K562 (cell line): Measurements from ENCODE around the gene POLR3G. TPM values are rescaled to one million over a fixed set of nuclear protein-coding genes. Genes with fewer than 3 reads are reported as not detected.

Source experiments
- ATAC-seq: fragments of 200-7000 bp; cut with Tn5 transposase; 3 replicates; pipeline ENCODE4 v1.9.1; 2020; ENCODE audit warnings: moderate library complexity
- BruUV-seq: library from RNA; stranded (reverse); fragments of 400-500 nt; replicated peaks from 2 replicates; lab custom pipeline; 2021; lab: Mats Ljungman, UMichigan
- CTCF ChIA-PET: fragments of 300-600 bp; formaldehyde crosslinking; extraction: SDS; loops from one replicate; lab custom pipeline; 2021; ENCODE audit warnings: low intra/inter-chr PET ratio; lab: Yijun Ruan, JAX
- POLR2A ChIA-PET: fragments of 300-600, 350-650 bp; sonication (Branson Sonifier 250); formaldehyde crosslinking; extraction: SDS; loops from one replicate; lab custom pipeline; 2021; ENCODE audit warnings: antibody characterized with exemption, inconsistent platforms; lab: Yijun Ruan, JAX
- DNase-seq, 4 experiments: peaks; one replicate each; pipeline versions ENCODE4 v3.0.0 to v3.0.0-alpha.2; 2011 to 2018; ENCODE audit warnings: low spot score in 3 of 4, mixed read lengths in 3 of 4; ENCODE audit errors: extremely low read depth in 1 of 4
- FAIRE-seq: peaks from 2 replicates; lab custom pipeline; 2011; peaks lifted over from hg19 to GRCh38; lab: Jason Lieb, UNC
- H2AFZ ChIP-seq: 2 replicates; pipeline ENCODE4 v1.6.0; 2011; ENCODE audit warnings: low read depth, low read length, control low read depth, inconsistent platforms
- H3K27ac ChIP-seq: fragments of 200-600 bp; 3 replicates; pipeline ENCODE4 v1.8.0; 2011; ENCODE audit warnings: low read depth, mild to moderate bottlenecking, control low read depth, inconsistent platforms, low read length, moderate library complexity, mixed read lengths; ENCODE audit errors: extremely low read depth
- H3K27me3 ChIP-seq, 2 experiments: fragments of 300-600 bp in 1 of 2; 2 replicates in 1 of 2; 3 replicates in 1 of 2; pipeline versions ENCODE4 v1.6.0 to v1.8.0; 2011; ENCODE audit warnings: inconsistent platforms in 2 of 2, low read length in 2 of 2, mild to moderate bottlenecking in 1 of 2, mixed read lengths in 1 of 2, moderate library complexity in 1 of 2; ENCODE audit not compliant: control insufficient read depth in 2 of 2, insufficient read depth in 2 of 2
- H3K36me3 ChIP-seq: fragments of 300-600 bp; 3 replicates; pipeline ENCODE4 v1.8.0; 2011; ENCODE audit warnings: mild to moderate bottlenecking, low read length, inconsistent platforms; ENCODE audit not compliant: control insufficient read depth, insufficient read depth
- H3K4me1 ChIP-seq, 2 experiments: fragments of 200-600 bp in 1 of 2; replicated peaks in 1 of 2; 2 replicates in 1 of 2; 3 replicates in 1 of 2; pipeline versions ENCODE4 v1.5.1 to v1.8.0; 2011; ENCODE audit warnings: inconsistent platforms in 2 of 2, low read length in 2 of 2, mild to moderate bottlenecking in 1 of 2, mixed read lengths in 1 of 2, moderate library complexity in 1 of 2; ENCODE audit not compliant: control insufficient read depth in 2 of 2, insufficient read depth in 2 of 2
- H3K4me2 ChIP-seq: 2 replicates; pipeline ENCODE4 v1.6.1; 2011; ENCODE audit warnings: low read length, control low read depth, inconsistent platforms, mixed read lengths; ENCODE audit not compliant: insufficient read depth
- H3K4me3 ChIP-seq: fragments of 200-600 bp; sonication (generic), shearing (Covaris generic); 2 replicates; pipeline ENCODE4 v1.5.1; 2016; ENCODE audit warnings: control low read depth, inconsistent platforms
- H3K79me2 ChIP-seq: fragments of 200-600 bp; 3 replicates; pipeline ENCODE4 v1.8.0; 2011; ENCODE audit warnings: low read length, inconsistent platforms; ENCODE audit not compliant: control insufficient read depth, insufficient read depth
- H3K9ac ChIP-seq, 2 experiments: 2 replicates each; pipeline versions ENCODE4 v1.6.0 to v1.6.1; 2011; ENCODE audit warnings: low read depth in 2 of 2, low read length in 2 of 2, control low read depth in 1 of 2, inconsistent platforms in 1 of 2, mild to moderate bottlenecking in 1 of 2, mixed read lengths in 1 of 2; ENCODE audit not compliant: insufficient read depth in 1 of 2
- H3K9me1 ChIP-seq: one replicate; pipeline ENCODE4 v1.6.0; 2011; ENCODE audit warnings: inconsistent platforms, mild to moderate bottlenecking, low read length, moderate library complexity; ENCODE audit not compliant: control insufficient read depth, insufficient read depth
- H3K9me3 ChIP-seq: replicated peaks from 2 replicates; pipeline ENCODE4 v1.5.1; 2011; ENCODE audit warnings: low read depth, low read length, inconsistent platforms; ENCODE audit not compliant: control insufficient read depth, insufficient read depth
- H4K20me1 ChIP-seq: replicated peaks from 2 replicates; pipeline ENCODE4 v1.6.1; 2011; ENCODE audit warnings: low read length, inconsistent platforms, mixed read lengths; ENCODE audit not compliant: control insufficient read depth, insufficient read depth
- HCFC1 ChIP-seq: IDR thresholded peaks from 2 replicates; pipeline ENCODE4 v1.6.1; 2012; ENCODE audit warnings: low read depth, low read length, improper control_type of control experiment
- MEIS2 ChIP-seq: fragments of 450-650 bp; IDR thresholded peaks from 2 replicates; pipeline ENCODE4 v1.6.1; 2014; ENCODE audit warnings: mild to moderate bottlenecking; ENCODE audit not compliant: partially characterized antibody
- POLR2A ChIP-seq: fragments of 450-650 bp; conservative IDR thresholded peaks from 2 replicates; pipeline ENCODE4 v1.6.1; 2016
- POLR2AphosphoS2 ChIP-seq: IDR thresholded peaks from 2 replicates; pipeline ENCODE4 v1.6.1; 2012; ENCODE audit warnings: low read length, improper control_type of control experiment
- RBBP5 ChIP-seq: fragments of 200-600 bp; sonication (generic); IDR thresholded peaks from 2 replicates; pipeline ENCODE4 v1.6.1; 2012; ENCODE audit warnings: borderline replicate concordance, mild to moderate bottlenecking, low read length, control low read depth, inconsistent platforms; ENCODE audit not compliant: insufficient read depth, poor library complexity, severe bottlenecking
- TCF3 ChIP-seq: sonication (generic); formaldehyde crosslinking; IDR thresholded peaks from 2 replicates; pipeline ENCODE4 v1.4.0; 2020; ENCODE audit warnings: mild to moderate bottlenecking, missing genetic modification reagents
- TRIM24 ChIP-seq, 2 experiments: fragments of 450-650 bp; IDR thresholded peaks; 2 replicates each; pipeline ENCODE4 v1.6.1; 2016
- ZFPM2 ChIP-seq: fragments of 250-450 bp; sonication (Bioruptor Pico); IDR thresholded peaks from 2 replicates; pipeline ENCODE4 v1.5.1; 2022; ENCODE audit warnings: mild to moderate bottlenecking
- ZNF224 ChIP-seq: sonication (generic); formaldehyde crosslinking; IDR thresholded peaks from 2 replicates; pipeline ENCODE4 v1.8.0; 2022; ENCODE audit warnings: mild to moderate bottlenecking, missing genetic modification reagents
- ZNF263 ChIP-seq: sonication (generic); formaldehyde crosslinking; IDR thresholded peaks from 2 replicates; pipeline ENCODE4 v1.8.0; 2022; ENCODE audit warnings: mild to moderate bottlenecking, missing genetic modification reagents, borderline replicate concordance
- ZNF280A ChIP-seq: fragments of 450-650 bp; IDR thresholded peaks from 2 replicates; pipeline ENCODE4 v1.6.1; 2018; ENCODE audit warnings: mild to moderate bottlenecking, low read depth; ENCODE audit not compliant: partially characterized antibody
- ZNF407 ChIP-seq: fragments of 450-650 bp; IDR thresholded peaks from 2 replicates; pipeline ENCODE4 v1.6.1; 2016; ENCODE audit warnings: low read depth
- WGBS: fragments of 100-300 bp; shearing (Covaris generic); methylation state at CpG from one replicate; pipeline ENCODE4 v1.1.6; 2016; ENCODE audit warnings: low coverage, mixed read lengths; ENCODE audit not compliant: insufficient coverage; ENCODE audit errors: missing lambda C conversion rate; 5-methylcytosine and 5-hydroxymethylcytosine counted together
- in situ Hi-C: fragments of 300-500 bp; cut with MboI; formaldehyde crosslinking; loops from 4 replicates; pipeline ENCODE4 v1.15.0; 2018; ENCODE audit warnings: inconsistent platforms, mixed read lengths
- intact Hi-C: fragments of 100-400 bp; cut with micrococcal nuclease; formaldehyde crosslinking; loops from 2 replicates; pipeline ENCODE4 v1.14.2; 2022
- polyA plus RNA-seq, 8 experiments: library from polyadenylated mRNA; depleted of rRNA in 4 of 8; stranded (reverse) in 5 of 8; unstranded in 3 of 8; fragments of >200 nt; fragmentation: Nextera tagmentation in 2 of 8; fragmentation: Illumina TruSeq in 1 of 8; extraction: Ambion mirVana in 2 of 8; extraction: Trizol in 1 of 8; gene quantifications; 2 replicates each; pipeline versions ENCODE4 v1.2.1 to v1.2.3, GENCODE V29; 2011 to 2014; ENCODE audit warnings: inconsistent platforms in 1 of 8, missing spikeins in 1 of 8
- total RNA-seq, 7 experiments: library from RNA; depleted of rRNA in 6 of 7; stranded (reverse); fragments of >200 nt in 6 of 7; fragmentation: Illumina TruSeq in 2 of 7; extraction: Trizol in 2 of 7; gene quantifications; 2 replicates each; pipeline versions ENCODE4 v1.2.1 to v1.2.3, GENCODE V29; 2011 to 2021; ENCODE audit warnings: low replicate concordance in 1 of 7

The POLR3G gene
- total and polyA plus RNA-seq, 9 of the 15 experiments (the other 6 are each of a cell fraction or from before 2014, with no cell fraction given): 39.0 to 111 (median 59.0) TPM

GRCh38 chr5:90529194-90529938 is 54.7 kb downstream of the POLR3G start, which contains the start of gene LYSMD3:
LYSMD3 (minus strand) TSS chr5:90529584; CDS start chr5:90525289, 4,295 bp downstream.
- in situ Hi-C loops (no loop called here), intact Hi-C loops (loop anchor here (1.0 to 2.0 kb wide), 2 partner anchors 55 to 75 kb away; partner anchors contain the start of genes MBLAC2 and POLR3G)
- H3K4me1 ChIP-seq: peaks cover 4 to 18% of the 10 kb centered on the region in 2 experiments; a peak in 4 of 5 replicates
- POLR2A ChIA-PET: interaction anchor here (0.8 to 1.9 kb wide), 6 partner anchors 9 to 103 kb away, joined by 3 to 5 read pairs (median 4); no protein-coding TSS in a partner anchor
- CTCF ChIA-PET: interaction anchor here (0.6 to 2.9 kb wide), 4 partner anchors 90 to 1802 kb away, joined by 3 to 22 read pairs (median 4); no protein-coding TSS in a partner anchor
- H3K9ac ChIP-seq: peak within 1 kb of the TSS; percentile 97
- ATAC-seq (peak; percentile 94), DNase-seq (peak; percentile 98 to 99 (median 98)), FAIRE-seq (peak; percentile 83)
- peaks cover 45% of the 10 kb centered on the region for H3K79me2 ChIP-seq
- H3K9me1 ChIP-seq: no peaks in the 10 kb centered on the region
- H3K4me2 ChIP-seq: peak within 1 kb of the TSS; percentile 99
- peak within 1 kb of the TSS; percentile 76 for H3K4me3 ChIP-seq
- BruUV-seq: no TSS peak
- H3K27ac ChIP-seq: peak within 1 kb of the TSS; percentile 92
- peaks cover 26% of the 10 kb centered on the region for H3K36me3 ChIP-seq
- no peaks in the 10 kb centered on the region for H4K20me1 ChIP-seq
- under 1% methylated on average over 59 of the region's 64 CpGs for WGBS
- peak within 1 kb of the TSS; percentile 99 for H2AFZ ChIP-seq
- no peaks in the 10 kb centered on the region for H3K9me3 ChIP-seq
- H3K27me3 ChIP-seq: no peaks in the 10 kb centered on the region
- no peak for TF ChIP-seq ZFPM2 (CRISPR knock-in tag)
- no peak; the same call in 1 of the 2 replicates for TF ChIP-seq HCFC1
- peak; percentile 81 for TF ChIP-seq MEIS2
- TF ChIP-seq TRIM24 (IDR thresholded peaks at IDR 0.05): 0 out of 4 replicates have a peak, but pooled peaks of 1 of the 2 experiments have one; percentile 19
- no peak for TF ChIP-seq ZNF224
- peak; percentile 81 for TF ChIP-seq RBBP5
- 0 out of 2 replicates have a peak, but pooled peaks have one; percentile 9 for TF ChIP-seq TCF3 (CRISPR knock-in tag)
- no peak for TF ChIP-seq ZNF280A
- peak; percentile 72 for TF ChIP-seq ZNF263 (CRISPR knock-in tag)
- TF ChIP-seq ZNF407: no peak
- TF ChIP-seq POLR2A: peak; percentile 89
- TF ChIP-seq POLR2AphosphoS2: peak; percentile 76; the same call in 1 of the 2 replicates
